Measurements from ENCODE around the gene IL6. TPM values are rescaled to one million over a fixed set of nuclear protein-coding genes. Genes with fewer than 3 reads are reported as not detected.
A peak's percentile ranks its signal among the peaks of the same experiment; 100 is the strongest.

The IL6 gene
- total and polyA plus RNA-seq, 5 donors from 2014 or later: not detected

DNA sequence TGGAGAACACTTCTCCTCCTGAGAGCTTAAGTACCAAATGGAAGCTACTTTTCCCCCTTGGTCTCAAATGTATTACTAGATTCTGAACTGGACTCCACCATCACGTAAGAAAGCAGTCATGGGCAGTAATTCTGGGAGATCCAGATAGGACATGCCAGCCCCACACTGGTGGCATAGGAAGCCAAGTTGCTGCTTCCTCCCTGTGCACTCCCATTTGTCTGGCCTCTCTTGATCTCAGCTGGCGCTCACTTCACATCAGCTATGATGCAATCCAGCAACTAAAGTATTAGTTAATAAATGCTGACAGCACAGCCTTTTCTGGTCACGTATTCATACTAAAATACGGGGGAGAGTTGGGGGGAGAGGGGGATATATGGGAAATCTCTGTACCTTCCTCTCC lies 3.4 kb upstream of the IL6 start:
- Histone ChIP-seq H3K4me3 (ENCODE audit: low read depth, low read length) (no peak overlapping the region), H3K36me3 (ENCODE audit: control insufficient read depth, insufficient read depth, low read length) (no peaks in the 10 kb centered on the region), H3K4me1 (ENCODE audit: control insufficient read depth, insufficient read depth, low read length, poor library complexity, severe bottlenecking) (no peaks in the 10 kb centered on the region), H3K27ac (ENCODE audit: insufficient read depth, low read length, poor library complexity, severe bottlenecking) (no peak overlapping the region), H3K9me3 (ENCODE audit: control insufficient read depth in 2 of 2, low read length in 2 of 2) (no peaks in the 10 kb centered on the region), H3K27me3 (ENCODE audit: control insufficient read depth, insufficient read depth, low read length) (peaks cover 7% of the 10 kb centered on the region)
- ATAC-seq (ENCODE audit: low read depth in 2 of 2): no peak
- no peak overlapping the region for H3K27ac Mint-ChIP-seq
- H3K27me3 Mint-ChIP-seq: peaks cover 67% of the 10 kb centered on the region
- H3K4me3 Mint-ChIP-seq: no peak overlapping the region
- no peak for DNase-seq
- peaks cover 0 to 17% (median 10%) of the 10 kb centered on the region in 4 donors for H3K4me1 Mint-ChIP-seq
- peaks cover 0 to 3% (median 0%) of the 10 kb centered on the region in 7 donors for H3K9me3 Mint-ChIP-seq
- no peaks in the 10 kb centered on the region for H3K36me3 Mint-ChIP-seq

DNA sequence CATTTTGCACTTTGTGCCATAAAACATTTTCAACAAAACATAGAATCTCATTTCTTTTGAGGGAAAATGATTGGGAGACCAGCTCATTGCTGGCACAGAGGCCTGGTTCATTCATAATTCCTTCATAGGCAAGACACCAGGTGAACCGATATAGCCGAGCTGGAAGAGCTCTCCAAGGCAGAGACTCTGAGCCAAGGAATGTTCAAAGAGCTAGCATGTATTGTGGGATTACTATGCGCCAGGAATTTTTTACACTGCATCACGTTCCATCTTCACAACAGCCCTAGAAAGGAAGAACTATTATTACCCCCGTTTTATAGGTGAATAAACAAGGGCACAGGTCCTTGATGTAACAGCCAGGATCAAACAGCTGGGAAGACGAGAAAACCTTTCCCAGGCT lies 2.1 kb upstream of the IL6 start:
- H3K4me1 Mint-ChIP-seq: peaks cover 0 to 18% (median 11%) of the 10 kb centered on the region in 4 donors

GRCh38 chr7:22725585-22725984 lies 1.4 kb upstream of the IL6 start:
- no peak overlapping the region for H3K4me3 Mint-ChIP-seq
- peak overlapping the region in 1 of 3 donors; percentile 38 for H3K27ac Mint-ChIP-seq
- Histone ChIP-seq H3K4me1 (ENCODE audit: control insufficient read depth, insufficient read depth, low read length, poor library complexity, severe bottlenecking) (no peaks in the 10 kb centered on the region), H3K4me3 (ENCODE audit: low read depth, low read length) (no peak overlapping the region), H3K27ac (ENCODE audit: insufficient read depth, low read length, poor library complexity, severe bottlenecking) (no peak overlapping the region), H3K9me3 (ENCODE audit: control insufficient read depth in 2 of 2, low read length in 2 of 2) (no peaks in the 10 kb centered on the region), H3K27me3 (ENCODE audit: control insufficient read depth, insufficient read depth, low read length) (peaks cover 2% of the 10 kb centered on the region), H3K36me3 (ENCODE audit: control insufficient read depth, insufficient read depth, low read length) (no peaks in the 10 kb centered on the region)
- no peaks in the 10 kb centered on the region for H3K36me3 Mint-ChIP-seq
- H3K27me3 Mint-ChIP-seq: peaks cover 57% of the 10 kb centered on the region
- peaks cover 0 to 3% (median 0%) of the 10 kb centered on the region in 7 donors for H3K9me3 Mint-ChIP-seq
- DNase-seq: peak in 1 of 3 donors; percentile 28
- no peak for ATAC-seq (ENCODE audit: low read depth in 2 of 2)
- peaks cover 0 to 18% (median 11%) of the 10 kb centered on the region in 4 donors for H3K4me1 Mint-ChIP-seq

More for the DNA sequence above, 2.1 kb upstream of the IL6 start:
- peak overlapping the region in 1 of 4 donors; percentile 43 for H3K4me3 Mint-ChIP-seq
- H3K36me3 Mint-ChIP-seq: no peaks in the 10 kb centered on the region
- Histone ChIP-seq H3K4me1 (ENCODE audit: control insufficient read depth, insufficient read depth, low read length, poor library complexity, severe bottlenecking) (no peaks in the 10 kb centered on the region), H3K9me3 (ENCODE audit: control insufficient read depth in 2 of 2, low read length in 2 of 2) (no peaks in the 10 kb centered on the region), H3K36me3 (ENCODE audit: control insufficient read depth, insufficient read depth, low read length) (no peaks in the 10 kb centered on the region), H3K4me3 (ENCODE audit: low read depth, low read length) (no peak overlapping the region), H3K27me3 (ENCODE audit: control insufficient read depth, insufficient read depth, low read length) (peaks cover 7% of the 10 kb centered on the region), H3K27ac (ENCODE audit: insufficient read depth, low read length, poor library complexity, severe bottlenecking) (no peak overlapping the region)
- DNase-seq (no peak), ATAC-seq (ENCODE audit: low read depth in 2 of 2) (no peak)
- H3K9me3 Mint-ChIP-seq: peaks cover 0 to 3% (median 0%) of the 10 kb centered on the region in 7 donors
- peaks cover 64% of the 10 kb centered on the region for H3K27me3 Mint-ChIP-seq
- H3K27ac Mint-ChIP-seq: no peak overlapping the region

DNA sequence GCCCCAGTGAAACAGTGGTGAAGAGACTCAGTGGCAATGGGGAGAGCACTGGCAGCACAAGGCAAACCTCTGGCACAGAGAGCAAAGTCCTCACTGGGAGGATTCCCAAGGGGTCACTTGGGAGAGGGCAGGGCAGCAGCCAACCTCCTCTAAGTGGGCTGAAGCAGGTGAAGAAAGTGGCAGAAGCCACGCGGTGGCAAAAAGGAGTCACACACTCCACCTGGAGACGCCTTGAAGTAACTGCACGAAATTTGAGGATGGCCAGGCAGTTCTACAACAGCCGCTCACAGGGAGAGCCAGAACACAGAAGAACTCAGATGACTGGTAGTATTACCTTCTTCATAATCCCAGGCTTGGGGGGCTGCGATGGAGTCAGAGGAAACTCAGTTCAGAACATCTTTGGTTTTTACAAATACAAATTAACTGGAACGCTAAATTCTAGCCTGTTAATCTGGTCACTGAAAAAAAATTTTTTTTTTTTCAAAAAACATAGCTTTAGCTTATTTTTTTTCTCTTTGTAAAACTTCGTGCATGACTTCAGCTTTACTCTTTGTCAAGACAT lies 574 bp upstream of the IL6 start:
- ATAC-seq (ENCODE audit: low read depth in 2 of 2) (peak; percentile 50 to 51), DNase-seq (peak; percentile 5 to 75 (median 19))
- Histone ChIP-seq H3K27ac (ENCODE audit: insufficient read depth, low read length, poor library complexity, severe bottlenecking) (no peak overlapping the region), H3K36me3 (ENCODE audit: control insufficient read depth, insufficient read depth, low read length) (no peaks in the 10 kb centered on the region), H3K4me3 (ENCODE audit: low read depth, low read length) (no peak overlapping the region), H3K4me1 (ENCODE audit: control insufficient read depth, insufficient read depth, low read length, poor library complexity, severe bottlenecking) (no peaks in the 10 kb centered on the region), H3K27me3 (ENCODE audit: control insufficient read depth, insufficient read depth, low read length) (peaks cover 3% of the 10 kb centered on the region), H3K9me3 (ENCODE audit: control insufficient read depth in 2 of 2, low read length in 2 of 2) (no peaks in the 10 kb centered on the region)
- Mint-ChIP-seq H3K4me1 (peaks cover 0 to 21% (median 13%) of the 10 kb centered on the region in 4 donors), H3K9me3 (peaks cover 0 to 5% (median 0%) of the 10 kb centered on the region in 7 donors), H3K27ac (no peak overlapping the region), H3K27me3 (peaks cover 57% of the 10 kb centered on the region), H3K4me3 (peak overlapping the region in 2 of 4 donors; percentile 41 to 73), H3K36me3 (no peaks in the 10 kb centered on the region)

DNA sequence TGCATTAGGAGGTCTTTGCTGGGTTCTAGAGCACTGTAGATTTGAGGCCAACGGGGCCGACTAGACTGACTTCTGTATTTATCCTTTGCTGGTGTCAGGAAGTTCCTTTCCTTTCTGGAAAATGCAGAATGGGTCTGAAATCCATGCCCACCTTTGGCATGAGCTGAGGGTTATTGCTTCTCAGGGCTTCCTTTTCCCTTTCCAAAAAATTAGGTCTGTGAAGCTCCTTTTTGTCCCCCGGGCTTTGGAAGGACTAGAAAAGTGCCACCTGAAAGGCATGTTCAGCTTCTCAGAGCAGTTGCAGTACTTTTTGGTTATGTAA lies 675 bp downstream of the IL6 start:
- no peak overlapping the region for H3K4me3 ChIP-seq (ENCODE audit: low read depth, low read length)
- DNase-seq: no peak
- no peaks in the 10 kb centered on the region for H3K9me3 ChIP-seq (ENCODE audit: control insufficient read depth in 2 of 2, low read length in 2 of 2)
- no peak overlapping the region for H3K27ac ChIP-seq (ENCODE audit: insufficient read depth, low read length, poor library complexity, severe bottlenecking)
- H3K27me3 Mint-ChIP-seq: peaks cover 54% of the 10 kb centered on the region
- H3K4me1 Mint-ChIP-seq: peaks cover 0 to 21% (median 13%) of the 10 kb centered on the region in 4 donors
- no peaks in the 10 kb centered on the region for H3K4me1 ChIP-seq (ENCODE audit: control insufficient read depth, insufficient read depth, low read length, poor library complexity, severe bottlenecking)
- H3K27me3 ChIP-seq (ENCODE audit: control insufficient read depth, insufficient read depth, low read length): peaks cover 3% of the 10 kb centered on the region
- peaks cover 0 to 5% (median 0%) of the 10 kb centered on the region in 7 donors for H3K9me3 Mint-ChIP-seq
- H3K4me3 Mint-ChIP-seq: peak overlapping the region in 1 of 4 donors; percentile 2
- H3K36me3 ChIP-seq (ENCODE audit: control insufficient read depth, insufficient read depth, low read length): no peaks in the 10 kb centered on the region
- ATAC-seq (ENCODE audit: low read depth in 2 of 2): no peak
- H3K36me3 Mint-ChIP-seq: no peaks in the 10 kb centered on the region
- no peak overlapping the region for H3K27ac Mint-ChIP-seq

GRCh38 chr7:22728401-22729029 lies 1.5 kb downstream of the IL6 start:
- DNase-seq: peak in 1 of 3 donors; percentile 55
- ATAC-seq (ENCODE audit: low read depth in 2 of 2): no peak
- no peaks in the 10 kb centered on the region for H3K36me3 ChIP-seq (ENCODE audit: control insufficient read depth, insufficient read depth, low read length)
- H3K27me3 ChIP-seq (ENCODE audit: control insufficient read depth, insufficient read depth, low read length): peaks cover 3% of the 10 kb centered on the region
- no peak overlapping the region for H3K27ac ChIP-seq (ENCODE audit: insufficient read depth, low read length, poor library complexity, severe bottlenecking)
- no peaks in the 10 kb centered on the region for H3K9me3 ChIP-seq (ENCODE audit: control insufficient read depth in 2 of 2, low read length in 2 of 2)
- H3K4me3 ChIP-seq (ENCODE audit: low read depth, low read length): no peak overlapping the region
- no peaks in the 10 kb centered on the region for H3K4me1 ChIP-seq (ENCODE audit: control insufficient read depth, insufficient read depth, low read length, poor library complexity, severe bottlenecking)
- Mint-ChIP-seq H3K27ac (no peak overlapping the region), H3K36me3 (no peaks in the 10 kb centered on the region), H3K27me3 (peaks cover 47% of the 10 kb centered on the region), H3K4me3 (no peak overlapping the region), H3K9me3 (peaks cover 0 to 5% (median 0%) of the 10 kb centered on the region in 7 donors), H3K4me1 (peaks cover 0 to 21% (median 13%) of the 10 kb centered on the region in 4 donors)

DNA sequence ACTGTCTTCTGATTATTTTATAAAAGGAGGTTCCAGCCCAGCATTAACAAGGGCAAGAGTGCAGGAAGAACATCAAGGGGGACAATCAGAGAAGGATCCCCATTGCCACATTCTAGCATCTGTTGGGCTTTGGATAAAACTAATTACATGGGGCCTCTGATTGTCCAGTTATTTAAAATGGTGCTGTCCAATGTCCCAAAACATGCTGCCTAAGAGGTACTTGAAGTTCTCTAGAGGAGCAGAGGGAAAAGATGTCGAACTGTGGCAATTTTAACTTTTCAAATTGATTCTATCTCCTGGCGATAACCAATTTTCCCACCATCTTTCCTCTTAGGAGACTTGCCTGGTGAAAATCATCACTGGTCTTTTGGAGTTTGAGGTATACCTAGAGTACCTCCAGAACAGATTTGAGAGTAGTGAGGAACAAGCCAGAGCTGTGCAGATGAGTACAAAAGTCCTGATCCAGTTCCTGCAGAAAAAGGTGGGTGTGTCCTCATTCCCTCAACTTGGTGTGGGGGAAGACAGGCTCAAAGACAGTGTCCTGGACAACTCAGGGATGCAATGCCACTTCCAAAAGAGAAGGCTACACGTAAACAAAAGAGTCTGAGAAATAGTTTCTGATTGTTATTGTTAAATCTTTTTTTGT lies 2.3 kb downstream of the IL6 start:
- Histone ChIP-seq H3K9me3 (ENCODE audit: control insufficient read depth in 2 of 2, low read length in 2 of 2) (no peaks in the 10 kb centered on the region), H3K4me1 (ENCODE audit: control insufficient read depth, insufficient read depth, low read length, poor library complexity, severe bottlenecking) (no peaks in the 10 kb centered on the region), H3K27ac (ENCODE audit: insufficient read depth, low read length, poor library complexity, severe bottlenecking) (no peak overlapping the region), H3K4me3 (ENCODE audit: low read depth, low read length) (no peak overlapping the region), H3K27me3 (ENCODE audit: control insufficient read depth, insufficient read depth, low read length) (peaks cover 3% of the 10 kb centered on the region), H3K36me3 (ENCODE audit: control insufficient read depth, insufficient read depth, low read length) (no peaks in the 10 kb centered on the region)
- H3K36me3 Mint-ChIP-seq: no peaks in the 10 kb centered on the region
- ATAC-seq (ENCODE audit: low read depth in 2 of 2): no peak
- no peak overlapping the region for H3K27ac Mint-ChIP-seq
- no peak for DNase-seq
- peaks cover 0 to 7% (median 0%) of the 10 kb centered on the region in 7 donors for H3K9me3 Mint-ChIP-seq
- H3K27me3 Mint-ChIP-seq: peaks cover 46% of the 10 kb centered on the region
- peaks cover 0 to 21% (median 13%) of the 10 kb centered on the region in 4 donors for H3K4me1 Mint-ChIP-seq
- H3K4me3 Mint-ChIP-seq: no peak overlapping the region

All from CD4-positive, CD25-positive, alpha-beta regulatory T cell (primary cell).